Measurements from ENCODE around the gene PAPOLA.

- TF ChIP-seq CTCF (IDR thresholded peaks at IDR 0.05; ENCODE audit: low read length) = no peak
- no peak for TF ChIP-seq EZH2 (optimal IDR thresholded peaks at IDR 0.05; ENCODE audit: low read depth, low read length)
Observed at GRCh38 chr14:96589577-96589976, 87.4 kb downstream of the PAPOLA start.
